ENCODE measurements around the gene C1QL4.
A peak's percentile ranks its signal among the peaks of the same experiment; 100 is the strongest.
"Not testable (repeated sequence)": the region's sequence is repeated elsewhere in the genome, so short reads cannot be mapped to it uniquely, and the experiment has no call there.

The C1QL4 gene

DNA sequence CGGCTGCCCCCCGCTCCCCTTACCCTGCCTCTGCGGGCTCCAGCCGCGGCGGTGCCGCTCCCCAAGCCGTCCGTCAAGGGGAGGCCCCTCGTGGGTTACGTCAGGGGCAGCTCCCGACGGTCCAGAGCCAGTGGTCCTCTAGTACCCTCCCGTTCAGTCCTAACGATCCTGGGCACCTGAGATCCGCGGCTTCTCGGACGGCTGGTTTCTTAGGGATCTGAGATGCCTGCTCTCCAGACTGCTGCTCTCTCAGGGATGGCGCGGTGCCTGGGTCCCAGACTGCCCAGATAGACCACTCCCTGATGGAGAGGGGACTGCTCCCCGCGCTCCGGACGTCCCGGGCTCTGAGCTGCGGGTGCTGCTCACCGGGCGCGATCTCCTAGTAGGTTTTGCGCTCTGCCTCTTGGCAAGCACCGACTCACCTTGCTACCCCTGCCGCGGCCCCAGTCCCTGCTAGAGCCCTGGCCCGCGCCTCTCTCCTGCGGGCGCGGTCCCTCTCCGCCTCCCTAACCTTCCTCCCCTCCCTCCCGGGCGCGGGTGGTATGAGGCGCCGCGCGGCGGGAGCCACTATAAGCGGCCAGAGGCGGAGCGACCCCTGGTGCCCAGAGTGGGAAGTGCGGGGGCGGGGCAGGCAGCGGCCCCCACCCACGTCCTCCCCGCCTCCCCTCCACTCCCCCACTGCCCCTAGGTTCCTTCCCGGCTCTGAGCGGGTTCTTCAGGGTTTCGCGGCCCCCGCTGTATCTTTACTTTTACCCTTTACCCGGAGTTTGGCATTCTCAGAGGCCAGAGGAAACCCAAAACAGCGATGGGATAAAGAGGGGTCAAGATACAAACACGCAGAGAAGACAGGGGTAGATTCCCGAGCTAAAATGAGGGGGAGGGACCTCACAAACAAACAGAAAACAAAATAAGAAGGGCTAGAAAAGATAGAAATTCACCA is at the start of gene C1QL4:
Gene C1QL4 (minus strand): TSS at position 544 of the 940 bp plus-strand sequence. CDS start 711 bp downstream, outside the sequence.
- Mint-ChIP-seq H3K4me1 (peaks cover 36% of the 10 kb centered on the region), H3K27ac (no peak within 1 kb of the TSS), H3K27me3 (peaks cover 96% of the 10 kb centered on the region), H3K4me3 (peak within 1 kb of the TSS; percentile 63 to 70), H3K9me3 (no peaks in the 10 kb centered on the region)
- peak; percentile 76 for ATAC-seq
- peak; percentile 85 to 87 for DNase-seq

DNA sequence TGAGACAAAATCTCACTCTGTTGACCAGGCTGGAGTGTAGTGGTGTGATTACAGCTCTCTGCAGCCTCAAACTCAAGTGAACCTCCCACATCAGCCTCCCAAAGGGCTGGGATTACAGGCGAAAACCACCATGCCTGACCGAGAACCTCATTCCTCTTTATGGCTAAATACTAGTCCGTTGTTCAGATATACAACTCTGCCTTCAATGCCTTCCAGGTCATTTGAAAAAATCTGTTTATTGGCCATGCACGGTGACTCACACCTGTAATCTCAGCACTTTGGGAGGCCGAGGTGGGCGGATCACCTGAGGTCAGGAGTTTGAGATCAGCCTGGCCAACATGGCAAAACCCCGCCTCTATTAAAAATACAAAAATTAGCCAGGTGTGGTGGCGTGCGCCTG is 43.2 kb upstream of the C1QL4 start:
- not testable (repeated sequence) for H3K9me3 Mint-ChIP-seq, DNase-seq, H3K27me3 Mint-ChIP-seq, H3K4me1 Mint-ChIP-seq, ATAC-seq, H3K4me3 Mint-ChIP-seq
- peak overlapping the region in 1 of 2 donors; percentile 2 for H3K27ac Mint-ChIP-seq

DNA sequence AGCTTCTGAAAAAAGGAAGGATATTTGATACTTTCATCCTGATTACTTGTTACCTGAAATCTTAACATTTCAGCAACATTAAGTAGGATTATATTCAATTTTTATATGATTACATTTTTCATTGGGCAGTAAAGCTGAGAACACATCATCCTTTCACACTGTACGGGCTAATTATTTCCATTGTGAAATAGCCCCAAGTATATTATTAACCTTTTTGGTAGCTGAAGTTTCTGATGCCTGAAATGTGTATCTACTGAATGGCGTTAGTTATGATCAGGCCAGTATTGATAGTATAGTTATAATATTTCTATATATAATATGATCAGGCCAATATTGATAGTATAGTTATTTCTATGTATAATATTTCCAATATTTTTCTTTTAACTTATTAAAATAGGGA is 40.4 kb upstream of the C1QL4 start:
- DNase-seq = no peak
- H3K27ac Mint-ChIP-seq = no peak overlapping the region
- no peaks in the 10 kb centered on the region for H3K4me1 Mint-ChIP-seq
- H3K9me3 Mint-ChIP-seq = no peaks in the 10 kb centered on the region
- ATAC-seq = no peak
- H3K4me3 Mint-ChIP-seq = no peak overlapping the region
- H3K27me3 Mint-ChIP-seq = no peaks in the 10 kb centered on the region

DNA sequence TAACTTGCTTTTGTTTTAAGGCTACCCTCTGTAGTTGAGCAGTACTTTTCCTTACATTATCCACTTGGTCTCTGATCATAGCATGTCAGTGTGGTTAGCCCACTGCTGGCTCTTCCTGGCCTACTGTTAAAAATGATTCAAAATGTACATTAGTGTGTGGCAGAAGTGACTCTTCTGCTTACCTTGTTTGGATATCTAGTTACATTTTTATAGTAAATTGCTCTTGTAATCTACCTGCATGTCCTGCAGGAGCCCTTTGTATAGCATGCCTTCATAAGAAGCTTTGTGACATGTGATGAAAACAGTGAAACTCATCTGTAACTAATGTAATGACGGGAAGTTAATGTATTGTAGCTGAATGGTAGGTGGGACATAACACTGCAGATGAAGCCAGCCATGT is 38.4 kb upstream of the C1QL4 start:
- peaks cover 6% of the 10 kb centered on the region for H3K4me1 Mint-ChIP-seq
- H3K27me3 Mint-ChIP-seq = no peaks in the 10 kb centered on the region
- ATAC-seq (peak; percentile 50), DNase-seq (no peak)
- no peak overlapping the region for H3K27ac Mint-ChIP-seq
- H3K9me3 Mint-ChIP-seq = no peaks in the 10 kb centered on the region
- no peak overlapping the region for H3K4me3 Mint-ChIP-seq

DNA sequence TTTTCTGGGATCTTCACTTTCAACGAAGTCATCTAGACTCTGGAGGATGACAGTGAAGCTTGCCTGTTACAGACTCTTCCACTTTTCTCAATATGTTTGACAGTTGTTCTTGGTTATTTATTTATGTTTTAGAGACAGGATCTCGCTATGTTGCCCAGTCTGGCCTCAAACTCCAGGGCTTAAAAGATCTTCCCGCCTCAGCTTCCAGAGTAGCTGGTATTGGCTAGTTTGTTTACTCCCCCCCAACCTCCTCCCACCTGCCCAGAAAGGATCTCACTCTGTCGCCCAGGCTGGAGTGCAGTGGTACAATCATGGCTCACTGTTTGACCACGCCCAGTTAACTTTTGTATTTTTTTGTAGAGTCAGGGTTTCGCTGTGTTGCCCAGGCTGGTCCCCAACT is 33.6 kb upstream of the C1QL4 start:
- Mint-ChIP-seq H3K27ac (no peak overlapping the region), H3K27me3 (no peaks in the 10 kb centered on the region), H3K9me3 (no peaks in the 10 kb centered on the region), H3K4me1 (peaks cover 42% of the 10 kb centered on the region), H3K4me3 (no peak overlapping the region)
- no peak for DNase-seq
- ATAC-seq = no peak

DNA sequence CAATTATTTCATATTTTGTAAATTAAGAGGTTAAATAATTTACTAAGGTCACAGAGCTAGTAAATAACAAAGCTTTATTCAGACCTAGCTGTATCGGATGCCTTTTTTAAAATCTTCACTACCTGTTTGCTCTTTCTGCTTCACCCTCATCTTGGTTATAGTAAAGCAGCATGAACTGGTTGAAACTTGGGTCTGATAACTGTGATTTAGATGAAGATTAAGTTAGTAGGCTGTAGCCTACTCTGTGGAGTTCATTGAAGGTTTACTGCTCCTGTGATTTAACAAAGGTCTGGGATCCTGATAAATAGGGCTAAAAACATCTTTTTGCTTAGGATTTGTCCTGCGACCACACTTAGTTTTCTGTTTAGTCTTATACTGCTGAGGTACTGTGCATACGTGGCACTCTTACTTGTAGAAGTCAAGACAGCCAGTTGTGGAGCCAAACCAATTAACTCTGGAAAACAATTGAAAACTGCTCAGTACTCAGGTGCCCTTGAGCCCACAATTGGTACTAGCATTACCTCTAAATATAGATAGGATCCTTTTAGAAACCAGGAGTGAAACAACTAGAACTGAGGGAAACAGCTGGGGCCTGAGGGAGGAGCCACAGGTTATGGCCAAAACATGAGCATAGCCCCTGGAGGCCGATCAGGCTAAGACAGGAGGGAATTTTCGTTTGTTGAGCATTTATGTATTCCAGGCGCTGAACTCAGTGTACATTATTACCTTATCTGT is 32.6 kb upstream of the C1QL4 start:
- Mint-ChIP-seq H3K9me3 (no peaks in the 10 kb centered on the region), H3K4me3 (no peak overlapping the region), H3K27ac (no peak overlapping the region), H3K4me1 (peaks cover 44% of the 10 kb centered on the region), H3K27me3 (no peaks in the 10 kb centered on the region)
- DNase-seq (no peak), ATAC-seq (no peak)

DNA sequence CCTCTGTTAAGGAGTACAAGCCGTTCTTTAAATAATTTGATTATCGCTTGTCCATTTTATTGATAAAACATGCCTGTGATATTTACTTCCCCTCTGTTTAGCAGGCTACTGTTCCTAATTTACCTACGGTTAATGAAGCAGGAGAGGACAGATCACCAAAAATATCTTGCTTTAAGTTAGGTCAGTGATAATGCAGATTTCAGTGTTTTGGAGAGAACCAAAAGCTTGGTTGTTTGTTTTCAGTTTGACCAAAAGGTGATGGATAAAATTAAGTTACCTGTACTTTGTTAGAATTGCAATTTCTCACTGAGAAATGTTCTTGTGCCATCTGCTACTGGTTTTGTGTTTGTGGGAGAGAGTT is 31.2 kb upstream of the C1QL4 start:
- no peaks in the 10 kb centered on the region for H3K27me3 Mint-ChIP-seq
- H3K4me1 Mint-ChIP-seq = peaks cover 44% of the 10 kb centered on the region
- ATAC-seq = no peak
- H3K9me3 Mint-ChIP-seq = no peaks in the 10 kb centered on the region
- H3K4me3 Mint-ChIP-seq = peak overlapping the region; percentile 78 to 84
- no peak overlapping the region for H3K27ac Mint-ChIP-seq
- DNase-seq = no peak

DNA sequence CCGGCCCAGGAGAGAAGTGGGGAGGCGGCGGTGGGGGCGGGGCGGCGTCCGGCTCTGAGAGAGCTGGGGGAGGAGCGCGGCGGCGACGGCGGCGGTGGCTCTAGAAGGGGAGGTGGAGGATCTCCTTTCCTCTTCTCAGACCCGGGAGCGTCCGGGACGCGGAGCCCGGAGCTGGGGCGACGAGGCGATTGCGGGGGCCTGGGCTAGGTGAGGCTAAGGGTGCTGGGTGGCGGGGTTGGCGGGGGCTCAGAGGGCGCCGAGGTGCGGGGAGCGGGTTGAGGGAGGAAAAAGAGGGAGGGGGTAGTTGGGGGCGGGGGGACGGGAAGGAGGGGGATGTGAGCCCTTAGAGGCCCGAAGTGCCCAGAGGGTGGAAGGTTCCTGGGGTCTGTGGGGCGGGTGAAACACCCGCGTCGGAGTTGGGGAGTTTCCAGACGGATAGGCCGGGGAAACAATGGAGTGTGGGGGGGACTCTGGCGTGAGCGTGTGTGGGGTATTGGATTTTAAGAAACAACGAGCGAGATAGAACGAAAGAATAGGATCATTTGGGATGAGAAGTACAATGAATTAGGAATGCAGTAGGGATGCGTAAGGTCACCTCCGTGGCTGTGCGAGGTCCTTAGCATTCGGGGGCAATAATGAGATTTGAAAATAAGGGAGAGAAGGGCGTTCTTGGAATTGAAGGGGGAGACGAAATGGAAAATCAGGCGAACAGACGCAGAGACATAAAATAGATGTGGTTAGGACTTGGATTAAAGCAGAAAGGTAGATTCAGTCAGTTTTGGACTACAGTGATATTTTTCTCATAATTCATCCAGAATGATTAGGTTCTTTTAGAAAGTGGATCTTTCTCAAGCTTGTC is 30.6 kb upstream of the C1QL4 start, which contains the start of gene SPATS2:
Gene SPATS2 (plus strand): TSS at position 82 of the 859 bp plus-strand sequence. CDS start 93,551 bp downstream, outside the sequence.
- Mint-ChIP-seq H3K4me1 (peaks cover 44% of the 10 kb centered on the region), H3K27me3 (no peaks in the 10 kb centered on the region), H3K4me3 (peak within 1 kb of the TSS; percentile 78 to 84), H3K27ac (peak within 1 kb of the TSS; percentile 98), H3K9me3 (no peaks in the 10 kb centered on the region)
- ATAC-seq (no peak), DNase-seq (no peak)

DNA sequence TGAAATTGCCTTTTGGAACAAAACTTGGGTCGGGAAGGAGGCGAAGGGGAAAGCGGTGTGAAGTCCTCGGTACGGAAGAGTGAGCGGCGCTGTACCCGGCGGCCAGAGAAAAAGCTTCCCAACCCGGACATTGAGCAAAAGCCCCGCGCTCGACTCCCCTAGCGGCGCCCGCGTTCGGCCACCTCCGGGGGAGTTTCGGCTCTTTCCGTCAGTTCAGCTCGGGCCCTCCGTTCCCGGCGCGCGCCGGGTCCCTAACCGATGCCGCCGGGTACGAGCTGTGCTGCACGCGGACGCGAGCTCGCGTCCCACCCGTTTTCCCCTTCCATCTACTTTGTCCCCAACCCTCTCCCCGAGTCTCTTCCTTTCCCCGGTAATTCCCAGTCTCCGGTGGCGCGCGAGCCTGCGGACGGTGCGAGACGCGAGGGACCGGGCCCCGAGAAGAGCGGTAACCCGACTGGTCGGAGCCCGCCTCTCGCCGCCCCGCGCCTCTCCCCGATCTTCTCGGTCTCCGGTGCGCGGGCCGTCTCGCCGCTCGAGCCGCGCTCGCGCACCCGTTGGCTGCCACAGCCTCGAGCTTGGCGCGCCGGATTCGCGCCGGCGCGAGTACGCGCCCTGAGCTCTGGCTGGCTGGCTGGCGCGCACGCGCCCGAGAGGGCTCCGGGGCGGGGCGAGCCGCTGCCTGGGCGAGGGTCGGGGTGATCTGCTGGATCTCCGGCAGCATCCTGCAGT is 29.8 kb upstream of the C1QL4 start:
- ATAC-seq (peak; percentile 89), DNase-seq (peak; percentile 89 to 91)
- H3K27ac Mint-ChIP-seq = peak overlapping the region; percentile 98
- no peaks in the 10 kb centered on the region for H3K9me3 Mint-ChIP-seq
- no peaks in the 10 kb centered on the region for H3K27me3 Mint-ChIP-seq
- H3K4me1 Mint-ChIP-seq = peaks cover 44% of the 10 kb centered on the region
- peak overlapping the region; percentile 78 to 84 for H3K4me3 Mint-ChIP-seq

DNA sequence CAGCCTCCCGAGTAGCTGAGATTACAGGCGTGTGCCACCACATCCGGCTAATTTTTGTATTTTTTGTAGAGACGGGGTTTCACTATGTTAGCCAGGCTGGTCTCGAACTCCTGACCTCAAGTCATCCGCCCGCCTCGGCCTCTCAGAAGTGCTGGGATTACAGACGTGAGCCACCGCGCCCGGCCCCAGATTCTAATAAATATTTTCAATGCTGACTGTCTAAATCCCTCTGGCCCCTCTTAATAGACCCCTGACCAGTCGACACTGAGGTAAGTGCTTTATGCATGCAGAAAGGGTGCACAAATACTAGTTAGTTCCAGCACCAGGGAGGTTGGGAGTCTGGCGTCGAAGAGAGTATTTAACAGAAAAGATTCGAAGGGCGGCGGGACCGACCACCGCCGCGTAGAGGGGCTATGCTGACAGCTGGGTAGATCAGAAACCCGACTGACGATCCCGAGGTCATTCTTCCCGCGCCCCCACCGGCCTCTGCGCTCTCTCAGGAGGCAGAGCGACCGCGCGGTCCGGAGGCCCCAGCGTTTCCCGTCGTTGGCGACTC is 29.2 kb upstream of the C1QL4 start:
- Mint-ChIP-seq H3K9me3 (no peaks in the 10 kb centered on the region), H3K27me3 (no peaks in the 10 kb centered on the region), H3K27ac (peak overlapping the region; percentile 98), H3K4me3 (peak overlapping the region; percentile 78 to 84), H3K4me1 (peaks cover 38% of the 10 kb centered on the region)
- ATAC-seq = peak; percentile 33
- DNase-seq = no peak

DNA sequence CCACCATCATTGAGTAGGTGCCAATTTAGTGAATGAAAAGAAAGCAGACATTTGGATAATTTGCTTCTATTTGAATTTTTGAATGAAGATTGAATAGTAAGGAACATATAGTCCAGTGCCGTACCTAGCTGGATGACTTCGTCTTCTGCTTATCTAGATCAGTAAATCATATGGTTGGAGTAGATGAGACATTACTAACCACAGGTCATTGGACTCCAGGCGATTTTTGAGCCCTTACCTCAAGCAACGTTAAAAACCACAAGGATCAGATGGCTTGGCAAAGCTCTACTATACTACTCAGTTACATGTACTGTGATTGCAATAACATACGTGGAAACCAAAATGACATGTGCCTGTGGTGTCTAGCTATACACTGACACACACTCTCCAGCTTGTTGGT is 28.6 kb upstream of the C1QL4 start:
- H3K4me3 Mint-ChIP-seq = peak overlapping the region in 1 of 2 donors; percentile 84
- DNase-seq = no peak
- no peaks in the 10 kb centered on the region for H3K9me3 Mint-ChIP-seq
- no peak for ATAC-seq
- no peaks in the 10 kb centered on the region for H3K27me3 Mint-ChIP-seq
- peak overlapping the region in 1 of 2 donors; percentile 98 for H3K27ac Mint-ChIP-seq
- peaks cover 38% of the 10 kb centered on the region for H3K4me1 Mint-ChIP-seq

DNA sequence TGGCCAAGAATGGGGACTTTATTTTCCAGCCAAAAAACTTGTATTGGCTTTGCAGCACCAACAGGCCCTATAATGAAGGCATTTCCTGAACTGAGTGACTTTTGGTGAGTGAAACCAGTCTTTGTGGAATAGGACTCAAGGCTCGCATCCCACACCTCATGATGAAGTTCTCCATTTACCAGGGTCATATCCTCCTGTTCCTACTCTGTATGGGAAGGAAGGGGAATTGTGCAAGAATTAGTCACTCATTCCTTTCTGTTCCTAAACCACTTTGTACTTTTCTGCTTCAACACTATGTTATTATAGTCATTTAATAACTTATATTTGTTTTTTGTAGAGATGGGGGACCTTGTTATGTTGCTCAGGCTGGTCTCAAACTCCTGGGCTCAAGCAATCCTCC is 28.0 kb upstream of the C1QL4 start:
- Mint-ChIP-seq H3K4me3 (no peak overlapping the region), H3K27me3 (no peaks in the 10 kb centered on the region), H3K4me1 (peaks cover 38% of the 10 kb centered on the region), H3K9me3 (no peaks in the 10 kb centered on the region), H3K27ac (no peak overlapping the region)
- DNase-seq = no peak
- ATAC-seq = no peak

DNA sequence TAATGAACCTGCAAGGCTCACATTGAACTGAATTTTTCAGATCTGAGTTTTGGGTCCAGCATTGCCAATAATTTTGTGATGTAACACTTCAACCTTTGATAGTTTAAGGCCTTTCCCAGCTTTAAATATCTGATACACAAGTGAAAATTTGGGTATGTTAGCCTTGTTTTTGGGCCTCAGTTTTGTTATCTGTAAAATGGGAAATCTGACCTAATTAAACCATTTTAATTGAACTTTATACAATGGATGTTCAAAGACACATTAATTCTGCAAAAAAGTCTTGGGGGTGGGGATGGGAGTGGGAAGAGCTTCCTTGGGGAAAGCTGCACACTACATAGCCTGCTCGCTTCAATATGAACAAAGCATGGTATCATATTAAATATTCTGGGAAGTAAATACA is 25.1 kb upstream of the C1QL4 start:
- Mint-ChIP-seq H3K27me3 (peaks cover 10% of the 10 kb centered on the region), H3K4me1 (peaks cover 20% of the 10 kb centered on the region), H3K9me3 (no peaks in the 10 kb centered on the region), H3K4me3 (no peak overlapping the region), H3K27ac (no peak overlapping the region)
- DNase-seq (no peak), ATAC-seq (no peak)

DNA sequence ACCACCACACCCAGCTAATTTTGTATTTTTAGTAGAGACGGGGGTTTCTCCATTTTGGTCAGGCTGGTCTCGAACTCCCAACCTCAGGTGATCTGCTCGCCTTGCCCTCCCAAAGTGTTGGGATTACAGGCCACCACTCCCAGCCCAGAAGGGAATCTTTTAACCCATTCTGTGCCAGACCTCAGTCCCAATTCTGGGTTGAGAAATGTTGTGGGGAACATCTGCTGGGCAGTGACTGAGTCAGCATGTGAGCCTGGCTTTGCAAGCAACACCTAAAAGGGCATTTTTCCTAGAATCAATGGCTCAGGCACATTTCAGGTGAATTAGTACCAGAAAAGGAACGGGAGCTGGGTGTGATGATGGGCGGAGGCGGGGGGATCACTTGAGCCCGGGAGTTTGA is 22.7 kb upstream of the C1QL4 start:
- H3K27ac Mint-ChIP-seq = no peak overlapping the region
- peaks cover 17% of the 10 kb centered on the region for H3K27me3 Mint-ChIP-seq
- H3K4me3 Mint-ChIP-seq = no peak overlapping the region
- peaks cover 8% of the 10 kb centered on the region for H3K4me1 Mint-ChIP-seq
- no peaks in the 10 kb centered on the region for H3K9me3 Mint-ChIP-seq
- ATAC-seq (no peak), DNase-seq (no peak)
